B cell (primary cell): ENCODE results near the gene NPTXR. TPM values are rescaled to one million over a fixed set of nuclear protein-coding genes. Genes with fewer than 3 reads are reported as not detected.

ENCODE experiments used
- ATAC-seq: fragments of 200-7000 bp; cut with Tn5 transposase; one replicate; pipeline ENCODE4 v1.10.0; 2021; ENCODE audit warnings: low read depth, mild to moderate bottlenecking, moderate number of reproducible peaks, moderate library complexity
- CTCF ChIA-PET: fragments of 350-600 bp; sonication (Branson Sonifier 250); formaldehyde crosslinking; loops from one replicate; lab custom pipeline; 2021; ENCODE audit warnings: antibody characterized with exemption, inconsistent platforms; lab: Charles Lee
- POLR2A ChIA-PET: fragments of 350-600 bp; sonication (Branson Sonifier 250); formaldehyde crosslinking; loops from one replicate; lab custom pipeline; 2021; ENCODE audit warnings: antibody characterized with exemption; lab: Charles Lee
- DNase-seq: peaks from one replicate; pipeline ENCODE4 v3.0.0; 2013
- H2AFZ ChIP-seq: 2 replicates; pipeline ENCODE4 v1.6.1; 2012; ENCODE audit warnings: mild to moderate bottlenecking, low read depth, low read length; ENCODE audit not compliant: insufficient read depth, poor library complexity, severe bottlenecking
- H3K27ac ChIP-seq, 2 donors: 1 replicate in 1 of 2; 2 replicates in 1 of 2; pipeline ENCODE4 v1.5.1; 2012 to 2013; ENCODE audit warnings: low read length in 2 of 2, mild to moderate bottlenecking in 2 of 2, moderate library complexity in 1 of 2
- H3K27me3 ChIP-seq, 4 experiments: fragments of 200-600 bp in 1 of 4; sonication (generic) in 1 of 4; replicated peaks in 1 of 4; 1 replicate in 2 of 4; 2 replicates in 2 of 4; pipeline versions ENCODE4 v1.6.1 to v1.7.0; 2013 to 2016; ENCODE audit warnings: low read length in 3 of 4, mild to moderate bottlenecking in 2 of 4, mixed read lengths in 1 of 4, moderate library complexity in 1 of 4; ENCODE audit not compliant: insufficient read depth in 4 of 4, control insufficient read depth in 3 of 4; ENCODE audit errors: control extremely low read depth in 1 of 4
- H3K36me3 ChIP-seq, 2 experiments: replicated peaks in 1 of 2; 1 replicate in 1 of 2; 2 replicates in 1 of 2; pipeline versions ENCODE4 v1.6.1 to v1.7.1; 2013; ENCODE audit warnings: low read length in 1 of 2; ENCODE audit not compliant: insufficient read depth in 2 of 2, control insufficient read depth in 1 of 2; ENCODE audit errors: control extremely low read depth in 1 of 2, extremely low read depth in 1 of 2
- H3K4me1 ChIP-seq, 2 donors: fragments of 200-600 bp in 1 of 2; sonication (generic) in 1 of 2; 1 replicate in 1 of 2; 2 replicates in 1 of 2; pipeline versions ENCODE4 v1.5.1 to v1.6.1; 2013 to 2017; ENCODE audit warnings: low read length in 2 of 2; ENCODE audit not compliant: control insufficient read depth in 2 of 2, insufficient read depth in 2 of 2
- H3K4me2 ChIP-seq: replicated peaks from 2 replicates; pipeline ENCODE3; 2012; ENCODE audit warnings: mild to moderate bottlenecking, low read depth, low read length; ENCODE audit not compliant: poor library complexity, severe bottlenecking
- H3K4me3 ChIP-seq, 5 experiments: fragments of 200-600 bp in 1 of 5; sonication (generic) in 1 of 5; 1 replicate in 3 of 5; 2 replicates in 2 of 5; pipeline versions ENCODE4 v1.5.1 to v1.7.0; 2011 to 2016; ENCODE audit warnings: low read length in 4 of 5, mild to moderate bottlenecking in 4 of 5, low read depth in 2 of 5, control low read depth in 1 of 5, moderate library complexity in 1 of 5; ENCODE audit not compliant: insufficient read depth in 1 of 5; ENCODE audit errors: control extremely low read depth in 1 of 5, extremely low read depth in 1 of 5
- H3K79me2 ChIP-seq: fragments of 200-600 bp; sonication (generic); one replicate; pipeline ENCODE4 v1.6.0; 2016; ENCODE audit warnings: low read length; ENCODE audit not compliant: control insufficient read depth, insufficient read depth
- H3K9ac ChIP-seq: fragments of 200-600 bp; sonication (generic); 2 replicates; pipeline ENCODE4 v1.6.1; 2017; ENCODE audit warnings: mild to moderate bottlenecking, low read length, moderate library complexity
- H3K9me3 ChIP-seq, 3 donors: one replicate each; pipeline versions ENCODE4 v1.6.1 to v1.7.1; 2013; ENCODE audit warnings: low read length in 2 of 3; ENCODE audit not compliant: control insufficient read depth in 2 of 3, insufficient read depth in 1 of 3; ENCODE audit errors: control extremely low read depth in 1 of 3
- H4K20me1 ChIP-seq: 2 replicates; pipeline ENCODE4 v1.6.0; 2012; ENCODE audit warnings: mild to moderate bottlenecking, low read length; ENCODE audit not compliant: insufficient read depth, control insufficient read depth, poor library complexity, severe bottlenecking
- H3K27ac Mint-ChIP-seq: one replicate; pipeline ENCODE4 v1.8.0; 2021; ENCODE audit warnings: mixed read lengths
- H3K27me3 Mint-ChIP-seq: one replicate; pipeline ENCODE4 v1.8.0; 2021; ENCODE audit warnings: mixed read lengths
- H3K4me1 Mint-ChIP-seq: one replicate; pipeline ENCODE4 v1.8.0; 2021; ENCODE audit warnings: mixed read lengths
- H3K4me3 Mint-ChIP-seq: one replicate; pipeline ENCODE4 v1.8.0; 2021; ENCODE audit warnings: mixed read lengths
- H3K9me3 Mint-ChIP-seq: one replicate; pipeline ENCODE4 v1.8.0; 2022; ENCODE audit warnings: mixed read lengths; ENCODE audit not compliant: insufficient read depth
- CTCF ChIP-seq: fragments of 200-600 bp; IDR thresholded peaks from one replicate; pipeline ENCODE4 v1.8.0; 2022; ENCODE audit warnings: antibody characterized with exemption, mild to moderate bottlenecking
- EZH2 ChIP-seq: IDR thresholded peaks from 2 replicates; pipeline ENCODE4 v1.6.1; 2012; ENCODE audit warnings: borderline replicate concordance, low read depth, mild to moderate bottlenecking, moderate library complexity, low read length; ENCODE audit not compliant: insufficient read depth, poor library complexity, severe bottlenecking
- WGBS: methylation state at CpG from one replicate; pipeline ENCODE4 v1.1.5; 2013; ENCODE audit warnings: missing lambda C conversion rate; ENCODE audit not compliant: insufficient coverage; 5-methylcytosine and 5-hydroxymethylcytosine counted together
- intact Hi-C: fragments of 100-400 bp; cut with micrococcal nuclease; formaldehyde crosslinking; loops from one replicate; pipeline ENCODE4 v1.10.0; 2022
- polyA plus RNA-seq: library from polyadenylated mRNA; depleted of rRNA; stranded (reverse); fragments of >200 nt; gene quantifications from 2 replicates; pipeline ENCODE4 v1.2.3, GENCODE V29; 2012
- total RNA-seq, 2 donors: library from RNA; stranded (reverse); fragments of 120-200 nt in 1 of 2; gene quantifications; 1 replicate in 1 of 2; 2 replicates in 1 of 2; pipeline versions ENCODE4 v1.2.3 to v1.2.4, GENCODE V29; 2013 to 2022

NPTXR gene
- total and polyA plus RNA-seq, 2 donors (not counting 1 experiment from before 2014, with no cell fraction given), result 0.16 to 0.71 TPM

GRCh38 chr22:38831166-38831945, 12.5 kb downstream of the NPTXR start:
- ATAC-seq (no peak), DNase-seq (no peak)
- intact Hi-C loops, result no loop called here
- H3K4me3 Mint-ChIP-seq, result no peak overlapping the region
- H3K27me3 ChIP-seq, result peaks cover 0 to 2% (median 0%) of the 10 kb centered on the region in 4 experiments
- no peaks in the 10 kb centered on the region for H3K4me1 ChIP-seq
- ChIA-PET POLR2A (no interaction called here), CTCF (no interaction called here)
- no peak overlapping the region for H2AFZ ChIP-seq
- no peak overlapping the region for H3K9ac ChIP-seq
- peaks cover 26% of the 10 kb centered on the region for H3K27me3 Mint-ChIP-seq
- no peaks in the 10 kb centered on the region for H3K36me3 ChIP-seq
- H3K9me3 Mint-ChIP-seq, result no peaks in the 10 kb centered on the region
- no peaks in the 10 kb centered on the region for H4K20me1 ChIP-seq
- no peaks in the 10 kb centered on the region for H3K79me2 ChIP-seq
- no peaks in the 10 kb centered on the region for H3K4me1 Mint-ChIP-seq
- 93% methylated on average over 15 of the region's 16 CpGs for WGBS
- H3K4me3 ChIP-seq, result no peak overlapping the region
- TF ChIP-seq EZH2 (no peak), CTCF (no peak)
- no peak overlapping the region for H3K4me2 ChIP-seq
- no peak overlapping the region for H3K27ac Mint-ChIP-seq
- peaks cover 0 to 11% (median 0%) of the 10 kb centered on the region in 3 donors for H3K9me3 ChIP-seq
- H3K27ac ChIP-seq, result no peak overlapping the region

- H3K4me2 ChIP-seq, result no peak overlapping the region
- no peaks in the 10 kb centered on the region for H3K79me2 ChIP-seq
- H4K20me1 ChIP-seq, result no peaks in the 10 kb centered on the region
- 92% methylated on average over 2 of the region's 7 CpGs for WGBS
- H3K4me1 ChIP-seq, result no peaks in the 10 kb centered on the region
- H3K27ac ChIP-seq, result no peak overlapping the region
- CTCF ChIA-PET, result no interaction called here
- H3K27ac Mint-ChIP-seq, result no peak overlapping the region
- POLR2A ChIA-PET, result no interaction called here
- no peak for DNase-seq
- no peak overlapping the region for H3K9ac ChIP-seq
- no peak overlapping the region for H3K4me3 ChIP-seq
- TF ChIP-seq CTCF (no peak), EZH2 (no peak)
- H3K27me3 ChIP-seq, result no peaks in the 10 kb centered on the region
- no peak overlapping the region for H2AFZ ChIP-seq
- no peaks in the 10 kb centered on the region for H3K9me3 Mint-ChIP-seq
- peaks cover 21% of the 10 kb centered on the region for H3K27me3 Mint-ChIP-seq
- intact Hi-C loops, result no loop called here
- H3K36me3 ChIP-seq, result no peaks in the 10 kb centered on the region
- no peaks in the 10 kb centered on the region for H3K4me1 Mint-ChIP-seq
- peaks cover 0 to 11% (median 0%) of the 10 kb centered on the region in 3 donors for H3K9me3 ChIP-seq
- no peak for ATAC-seq
- no peak overlapping the region for H3K4me3 Mint-ChIP-seq
These were observed 13.1 kb downstream of the NPTXR start for GRCh38 chr22:38830845-38831108.
